ENCODE results near the gene DBI.

DNA sequence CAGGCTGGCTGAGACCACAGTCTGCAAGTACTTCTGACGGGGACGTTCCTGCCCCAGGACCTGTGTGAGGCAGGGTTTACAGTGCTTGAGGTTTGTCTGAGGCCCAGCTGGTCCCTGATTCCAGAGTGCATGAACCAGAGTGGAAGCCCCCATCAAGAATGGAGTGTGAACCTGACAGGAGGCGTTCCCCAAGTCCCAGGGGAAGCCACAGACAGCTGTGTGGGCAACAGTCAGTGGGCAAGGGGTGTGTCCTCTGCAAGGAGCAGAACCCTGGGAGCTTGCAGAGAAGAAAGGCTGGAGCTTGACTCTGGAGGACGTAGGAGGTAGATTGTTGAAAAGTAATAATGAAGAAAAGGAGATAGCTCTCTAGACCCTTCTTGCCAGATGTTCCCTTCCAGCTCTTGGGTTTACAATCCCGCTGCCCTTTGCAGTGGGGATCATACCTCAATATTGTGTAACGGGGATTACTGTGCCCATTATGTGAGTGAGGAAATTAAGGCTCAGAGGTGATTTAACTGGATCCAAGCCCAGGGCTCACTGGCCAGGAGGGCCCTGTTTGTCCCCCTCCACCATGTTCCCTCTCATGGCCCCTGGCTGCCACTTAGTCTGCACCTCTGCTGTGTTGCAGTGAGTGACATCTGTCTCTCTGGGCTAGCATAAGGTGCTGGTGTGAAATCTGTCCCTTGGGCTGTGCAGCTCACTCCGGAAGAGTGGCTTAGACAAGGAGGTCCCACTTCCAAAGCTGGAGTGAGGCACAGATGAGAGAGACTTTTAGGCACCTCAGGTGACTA, 6.2 kb downstream of the DBI start:
- no peak for TF ChIP-seq POLR2AphosphoS5 (IDR thresholded peaks at IDR 0.05)
- TF ChIP-seq SMC3 (conservative IDR thresholded peaks at IDR 0.05; ENCODE audit: poor library complexity), result no peak
- no peak for TF ChIP-seq MXI1 (conservative IDR thresholded peaks at IDR 0.05; ENCODE audit: poor library complexity, severe bottlenecking)
